Colonic mucosa (tissue), 4 donors: ENCODE results near the gene CHGA. TPM values are rescaled to one million over a fixed set of nuclear protein-coding genes. Genes with fewer than 3 reads are reported as not detected.

Experiments
- DNase-seq: peaks from one replicate; pipeline ENCODE4 v3.0.0-alpha.2; 2020
- H3K27ac ChIP-seq: fragments of 200-600 bp; one replicate; pipeline ENCODE4 v1.8.0; 2021
- H3K27me3 ChIP-seq: fragments of 200-600 bp; one replicate; pipeline ENCODE4 v1.8.0; 2021
- H3K36me3 ChIP-seq: fragments of 200-600 bp; one replicate; pipeline ENCODE4 v1.8.0; 2021
- H3K4me1 ChIP-seq: fragments of 200-600 bp; one replicate; pipeline ENCODE4 v1.8.0; 2021; ENCODE audit warnings: mild to moderate bottlenecking
- H3K4me3 ChIP-seq: fragments of 200-600 bp; one replicate; pipeline ENCODE4 v1.8.0; 2021
- H3K9ac ChIP-seq, 2 donors: one replicate each; pipeline ENCODE4 v1.7.0; 2013; ENCODE audit warnings: control low read depth in 2 of 2, low read depth in 2 of 2, low read length in 2 of 2
- H3K9me3 ChIP-seq: fragments of 200-600 bp; one replicate; pipeline ENCODE4 v1.8.0; 2021
- intact Hi-C: fragments of 100-400 bp; cut with DNase I; formaldehyde crosslinking; loops from one replicate; pipeline ENCODE4 v1.14.1; 2022
- total RNA-seq, 2 donors: library from RNA; stranded (reverse); fragmentation: NEBNext Ultra II Directional in 1 of 2; extraction: Animal tissue kit (Norgen Biotek cat#: 25700) in 1 of 2; gene quantifications; one replicate each; pipeline ENCODE4 v1.2.1, GENCODE V29; 2021
- TF ChIP-seq, protein P1 (sequence below): fragments of 200-600 bp; IDR thresholded peaks from one replicate; pipeline ENCODE4 v1.8.0; 2022; ENCODE audit warnings: antibody characterized with exemption, mild to moderate bottlenecking
- donor health status: healthy.
- donor health status: DM: no; HTN: no; CAD: no.
- donor health status: DM: no; HTN: no; CAD: no.

Gene CHGA
- total RNA-seq, 2 donors from 2014 or later, result 137 to 326 TPM

DNA sequence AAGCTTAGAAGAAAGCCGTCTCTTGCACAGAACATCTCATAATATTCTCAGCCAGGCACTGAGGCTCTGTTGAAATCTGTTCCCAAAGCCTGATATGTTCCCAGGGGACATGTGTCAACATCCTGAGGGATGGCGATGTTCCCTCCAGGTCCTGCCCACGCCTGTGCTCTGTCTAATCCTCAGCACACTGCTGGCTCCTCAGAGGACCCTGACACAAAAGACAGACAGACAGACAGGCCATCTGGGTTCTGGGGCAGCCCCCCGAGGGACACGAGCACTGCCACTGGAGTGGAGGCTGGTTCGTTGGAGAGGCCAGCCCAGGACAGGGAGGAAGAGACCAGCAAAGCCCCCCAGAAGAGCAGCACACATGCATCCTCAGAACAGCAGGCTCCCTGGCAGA is 27.8 kb downstream of the CHGA start:
- TF ChIP-seq, protein P1, sequence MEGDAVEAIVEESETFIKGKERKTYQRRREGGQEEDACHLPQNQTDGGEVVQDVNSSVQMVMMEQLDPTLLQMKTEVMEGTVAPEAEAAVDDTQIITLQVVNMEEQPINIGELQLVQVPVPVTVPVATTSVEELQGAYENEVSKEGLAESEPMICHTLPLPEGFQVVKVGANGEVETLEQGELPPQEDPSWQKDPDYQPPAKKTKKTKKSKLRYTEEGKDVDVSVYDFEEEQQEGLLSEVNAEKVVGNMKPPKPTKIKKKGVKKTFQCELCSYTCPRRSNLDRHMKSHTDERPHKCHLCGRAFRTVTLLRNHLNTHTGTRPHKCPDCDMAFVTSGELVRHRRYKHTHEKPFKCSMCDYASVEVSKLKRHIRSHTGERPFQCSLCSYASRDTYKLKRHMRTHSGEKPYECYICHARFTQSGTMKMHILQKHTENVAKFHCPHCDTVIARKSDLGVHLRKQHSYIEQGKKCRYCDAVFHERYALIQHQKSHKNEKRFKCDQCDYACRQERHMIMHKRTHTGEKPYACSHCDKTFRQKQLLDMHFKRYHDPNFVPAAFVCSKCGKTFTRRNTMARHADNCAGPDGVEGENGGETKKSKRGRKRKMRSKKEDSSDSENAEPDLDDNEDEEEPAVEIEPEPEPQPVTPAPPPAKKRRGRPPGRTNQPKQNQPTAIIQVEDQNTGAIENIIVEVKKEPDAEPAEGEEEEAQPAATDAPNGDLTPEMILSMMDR, result no peak
- Histone ChIP-seq H3K9me3 (no peaks in the 10 kb centered on the region), H3K27ac (no peak overlapping the region), H3K27me3 (no peaks in the 10 kb centered on the region), H3K4me1 (peaks cover 6% of the 10 kb centered on the region), H3K9ac (no peak overlapping the region), H3K4me3 (no peak overlapping the region), H3K36me3 (peaks cover 5% of the 10 kb centered on the region)
- no peak for DNase-seq
- intact Hi-C loops, result no loop called here

DNA sequence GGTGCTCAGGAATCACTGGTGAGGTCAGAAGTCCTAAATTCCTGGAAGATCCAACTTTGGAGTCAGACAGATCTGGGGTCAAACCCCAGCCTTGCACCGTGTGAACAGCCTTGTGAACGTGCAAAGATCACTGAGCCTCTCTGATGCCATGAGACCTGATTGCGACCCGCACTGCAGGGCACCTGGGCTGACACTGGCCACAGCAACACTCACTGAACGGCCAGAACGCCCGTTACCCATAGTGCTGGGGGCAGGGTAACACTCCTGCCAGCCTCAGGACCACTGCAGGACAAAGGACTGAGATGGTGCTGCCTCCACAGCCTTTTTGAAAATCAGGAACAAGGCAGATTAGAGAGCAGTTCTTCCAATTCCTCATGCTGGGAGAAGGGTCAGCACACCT is 28.3 kb downstream of the CHGA start:
- TF ChIP-seq, protein P1, result no peak
- Histone ChIP-seq H3K4me3 (no peak overlapping the region), H3K4me1 (peaks cover 6% of the 10 kb centered on the region), H3K9me3 (no peaks in the 10 kb centered on the region), H3K27ac (no peak overlapping the region), H3K9ac (no peak overlapping the region), H3K36me3 (peaks cover 5% of the 10 kb centered on the region), H3K27me3 (no peaks in the 10 kb centered on the region)
- intact Hi-C loops, result no loop called here
- DNase-seq, result no peak

- Histone ChIP-seq H3K4me3 (no peak overlapping the region), H3K27me3 (no peaks in the 10 kb centered on the region), H3K27ac (no peak overlapping the region), H3K9ac (no peak overlapping the region), H3K9me3 (no peaks in the 10 kb centered on the region), H3K36me3 (peaks cover 5% of the 10 kb centered on the region), H3K4me1 (no peaks in the 10 kb centered on the region)
- DNase-seq, result peak; percentile 82
- TF ChIP-seq, protein P1, result peak; percentile 96
- intact Hi-C loops, result loop anchor here (1.0 to 2.0 kb wide), 2 partner anchors 161 to 187 kb away; no protein-coding TSS in a partner anchor
Measured at GRCh38 chr14:92951912-92952471, 29.0 kb downstream of the CHGA start.

- intact Hi-C loops, result loop anchor here (1.0 to 2.0 kb wide), 2 partner anchors 160 to 187 kb away; no protein-coding TSS in a partner anchor
- no peak for DNase-seq
Measured at GRCh38 chr14:92952481-92953298, 29.7 kb downstream of the CHGA start.

GRCh38 chr14:92953526-92953925 is 30.6 kb downstream of the CHGA start:
- TF ChIP-seq, protein P1, result no peak
- peaks cover 5% of the 10 kb centered on the region for H3K36me3 ChIP-seq
- no peak overlapping the region for H3K4me3 ChIP-seq
- H3K27me3 ChIP-seq, result no peaks in the 10 kb centered on the region
- H3K27ac ChIP-seq, result no peak overlapping the region
- no peak overlapping the region for H3K9ac ChIP-seq
- H3K9me3 ChIP-seq, result no peaks in the 10 kb centered on the region
- no peaks in the 10 kb centered on the region for H3K4me1 ChIP-seq
- intact Hi-C loops, result loop anchor here (2.0 kb wide), 1 partner anchor 159 kb away; no protein-coding TSS in a partner anchor
- DNase-seq, result no peak

More at GRCh38 chr14:92952481-92953298, 29.7 kb downstream of the CHGA start:
- no peaks in the 10 kb centered on the region for H3K27me3 ChIP-seq
- no peak overlapping the region for H3K27ac ChIP-seq
- H3K36me3 ChIP-seq, result peaks cover 5% of the 10 kb centered on the region
- no peaks in the 10 kb centered on the region for H3K9me3 ChIP-seq
- TF ChIP-seq, protein P1, result no peak
- H3K4me3 ChIP-seq, result no peak overlapping the region
- no peaks in the 10 kb centered on the region for H3K4me1 ChIP-seq
- no peak overlapping the region for H3K9ac ChIP-seq
